Stimulated activated CD8-positive, alpha-beta memory T cell treated with anti-CD3 and anti-CD28 coated beads, Interleukin-7, amount 100 ng/mL, for 4 hours (primary cell): ENCODE results near the gene EPHA3.

Source experiments
- DNase-seq, 2 donors: peaks; one replicate each; pipeline ENCODE4 v3.0.0-alpha.2; 2020; ENCODE audit warnings: low read depth in 2 of 2

Gene EPHA3

DNA sequence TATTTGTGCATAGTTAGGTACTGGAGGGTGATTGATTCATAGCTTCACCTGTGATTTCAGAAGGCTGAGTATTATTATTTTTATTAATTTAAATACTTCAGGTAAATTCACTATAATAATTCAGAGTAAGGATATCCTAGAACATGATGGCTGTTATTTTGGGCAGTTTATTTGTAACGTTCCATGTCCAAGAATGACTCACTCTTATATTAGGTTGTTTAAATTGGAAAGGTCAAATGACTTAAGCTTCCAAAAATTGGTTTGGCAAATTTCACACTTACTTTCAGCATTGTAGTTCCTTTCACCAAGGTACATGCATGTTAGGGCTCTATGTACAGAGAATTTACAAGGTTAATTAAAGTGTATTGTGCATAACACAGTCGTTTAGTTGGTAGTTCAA, 120.2 kb downstream of the EPHA3 start:
- DNase-seq = no peak

DNA sequence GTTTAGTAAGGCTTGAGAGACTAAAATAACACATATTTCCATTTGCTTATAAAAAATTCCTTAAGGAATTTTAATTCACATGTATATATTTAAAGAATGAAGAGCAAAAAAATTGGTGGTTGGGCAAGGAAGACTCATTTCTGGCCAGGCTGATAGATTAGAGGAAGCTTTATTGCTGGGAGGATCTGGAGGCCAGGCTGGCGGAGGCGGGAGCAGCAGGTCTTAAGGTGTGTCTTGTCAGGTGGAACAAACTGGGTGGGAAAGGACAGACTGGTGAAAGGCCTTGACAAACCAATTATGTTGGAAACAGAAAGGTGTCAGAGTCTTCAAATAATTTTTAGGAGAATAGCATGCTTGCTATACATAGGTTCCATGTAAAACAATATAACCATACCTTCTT, 124.7 kb downstream of the EPHA3 start:
- no peak for DNase-seq

DNA sequence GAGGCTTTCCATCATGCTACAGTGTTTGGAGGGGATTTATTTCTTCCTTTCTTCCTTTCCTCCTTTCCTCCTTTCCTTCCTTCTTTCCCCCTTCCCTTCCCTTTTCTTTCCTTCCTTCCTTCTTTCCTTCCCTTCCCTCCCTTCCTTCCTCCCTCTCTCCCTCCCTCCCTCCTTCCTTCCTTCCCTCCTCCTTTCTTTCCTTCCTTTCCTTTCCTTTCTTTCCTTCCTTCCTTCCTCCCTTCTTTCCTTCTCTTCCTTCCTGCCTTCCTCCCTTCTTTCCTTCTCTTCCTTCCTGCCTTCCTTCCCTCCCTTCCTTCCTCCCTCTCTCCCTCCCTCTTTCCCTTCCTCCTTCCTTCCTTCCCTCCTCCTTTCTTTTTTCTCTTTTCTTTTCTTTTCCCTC, 127.2 kb downstream of the EPHA3 start:
- DNase-seq = no peak

DNA sequence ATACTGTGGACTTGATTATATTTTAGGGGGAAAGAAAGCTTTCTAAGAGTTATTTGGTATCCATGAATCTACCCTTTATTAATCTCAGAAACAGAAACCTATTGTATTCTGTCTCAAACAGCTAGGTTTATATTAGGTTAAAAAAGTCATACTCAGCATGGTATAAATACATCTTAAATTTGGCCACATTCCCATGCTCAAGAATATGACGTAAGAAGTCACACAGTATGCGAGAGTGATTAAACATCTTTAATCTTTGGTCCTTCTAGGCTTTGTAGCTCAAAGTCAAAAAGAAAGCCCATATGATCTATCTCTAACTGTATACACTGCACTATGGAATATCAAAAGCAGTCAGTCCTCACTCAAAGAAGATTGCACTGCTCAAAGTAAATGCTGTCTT, 131.4 kb downstream of the EPHA3 start:
- DNase-seq = no peak

DNA sequence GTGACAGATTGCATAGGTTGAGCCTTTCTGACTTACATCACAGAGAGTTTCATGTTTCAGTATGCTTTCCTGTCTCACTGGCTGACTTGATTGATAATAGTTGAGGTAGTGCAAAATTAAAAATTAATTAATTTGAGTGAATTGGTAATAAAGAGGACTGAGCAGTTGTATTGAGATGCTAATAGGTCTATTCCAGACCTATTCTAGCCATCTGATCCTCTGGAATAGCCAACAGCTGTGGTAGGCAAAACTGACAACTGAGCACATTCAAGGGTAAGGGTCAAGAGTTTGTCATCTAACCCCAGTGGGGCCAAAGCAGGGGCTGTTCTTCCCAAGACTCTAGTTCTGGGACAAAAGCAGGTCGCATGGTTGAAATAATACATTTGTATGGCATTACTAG, 132.4 kb downstream of the EPHA3 start:
- DNase-seq = no peak

DNA sequence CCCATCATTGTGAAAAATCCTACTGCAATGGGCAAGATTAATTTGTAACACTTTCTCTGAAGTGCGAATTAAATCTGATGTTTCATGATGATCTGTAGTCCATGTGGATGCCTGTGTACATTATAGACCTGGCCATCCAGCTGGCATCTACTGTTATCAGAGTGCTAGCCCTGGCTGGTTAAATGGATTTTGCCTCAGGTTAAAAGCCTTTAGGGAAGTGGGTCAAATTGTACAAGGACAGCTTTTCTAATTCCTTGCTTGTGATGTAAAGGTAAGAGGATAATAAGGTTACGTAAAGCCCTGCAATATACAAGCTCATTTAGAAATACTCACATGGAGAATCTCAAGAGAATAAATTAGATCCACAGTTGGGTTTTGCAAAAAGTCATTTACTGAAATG, 138.2 kb downstream of the EPHA3 start:
- DNase-seq = no peak

DNA sequence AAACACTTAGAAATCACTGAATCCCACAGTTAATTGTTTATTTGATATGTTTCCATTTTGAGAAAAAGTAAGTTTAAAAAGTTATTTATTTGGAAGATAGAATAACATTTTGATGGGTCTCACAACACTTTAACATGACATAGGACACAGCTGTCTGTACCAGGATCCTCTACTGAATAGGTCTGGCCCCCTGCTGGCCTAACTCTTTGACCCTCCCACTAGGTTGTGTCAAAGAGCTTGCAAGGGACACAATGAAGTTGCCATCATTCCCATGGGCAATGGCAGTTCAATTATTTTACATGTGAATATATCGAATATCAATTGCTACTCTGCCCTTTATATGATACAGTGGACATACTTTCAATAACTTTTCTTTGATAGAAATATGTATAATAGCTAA, 138.9 kb downstream of the EPHA3 start:
- no peak for DNase-seq

DNA sequence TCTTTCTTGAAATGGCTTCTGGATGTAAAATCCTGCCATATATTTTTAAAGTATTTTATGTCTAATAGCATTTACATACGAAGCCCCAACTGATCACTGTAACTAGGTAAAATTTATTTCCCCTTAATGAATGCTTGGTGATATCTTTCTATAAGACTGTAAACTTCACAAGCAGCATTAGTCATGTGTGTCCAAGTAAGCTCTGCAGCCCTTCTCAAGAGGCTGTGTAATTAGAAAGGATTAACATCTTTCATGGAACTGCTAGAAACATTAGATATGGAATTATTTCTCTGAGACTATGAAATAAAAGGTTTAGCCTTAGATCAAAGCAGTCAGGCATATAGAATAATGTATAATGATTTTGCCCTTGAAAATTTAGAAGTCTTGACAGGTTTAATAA, 143.3 kb downstream of the EPHA3 start:
- no peak for DNase-seq

DNA sequence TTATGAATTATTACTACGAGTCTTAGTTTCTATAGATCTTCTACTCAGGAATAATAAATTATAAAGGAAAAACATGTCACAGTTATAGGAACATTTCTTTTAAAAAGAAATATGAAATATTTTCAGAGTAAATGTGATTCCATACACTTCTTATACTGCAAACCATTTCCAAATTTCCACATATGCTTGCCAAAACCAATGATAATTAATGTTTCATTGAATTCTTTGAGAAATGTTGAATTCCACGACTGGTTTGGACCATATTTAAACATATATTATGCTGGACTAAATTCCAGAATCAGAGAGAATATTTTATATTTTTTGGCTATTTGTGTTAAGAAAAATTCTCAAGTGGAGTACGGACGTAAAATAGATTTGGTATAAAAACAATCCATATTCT, 144.6 kb downstream of the EPHA3 start:
- no peak for DNase-seq

DNA sequence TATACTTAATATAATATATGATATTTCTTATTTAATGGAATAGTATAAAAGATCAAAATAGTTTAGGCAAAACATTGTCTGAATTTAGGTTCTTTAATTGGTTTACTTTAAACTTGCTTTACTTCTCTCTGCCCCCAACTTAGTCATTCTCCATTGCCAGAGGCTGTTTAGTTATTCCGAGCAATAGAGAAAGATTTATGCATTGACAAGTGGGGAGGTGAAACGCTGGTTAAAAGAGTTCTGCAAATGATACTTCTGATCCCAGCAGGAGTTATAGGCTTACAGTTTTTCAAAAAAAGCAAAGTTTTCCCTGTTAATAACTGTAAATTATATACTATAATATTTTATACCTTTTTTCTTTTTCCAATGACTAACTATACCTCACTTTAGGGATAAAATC, 145.4 kb downstream of the EPHA3 start:
- no peak for DNase-seq

DNA sequence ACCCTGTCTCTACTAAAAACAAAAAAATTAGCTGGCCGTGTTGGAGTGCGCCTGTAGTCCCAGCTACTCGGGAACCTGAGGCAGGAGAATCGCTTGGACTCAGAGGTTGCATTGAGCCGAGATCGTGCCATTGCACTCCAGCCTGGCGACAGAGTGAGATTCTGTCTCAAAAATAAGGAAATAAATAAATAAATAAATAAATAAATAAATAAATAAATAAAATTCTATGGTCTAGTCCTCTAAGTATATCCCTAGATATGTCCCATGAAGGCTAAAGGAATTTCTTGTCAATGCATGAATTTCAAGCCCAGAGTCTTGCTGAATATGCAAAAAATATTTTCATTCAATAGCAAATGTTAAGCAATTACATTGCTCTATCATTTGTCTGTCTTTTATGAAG, 149.0 kb downstream of the EPHA3 start:
- DNase-seq = no peak

DNA sequence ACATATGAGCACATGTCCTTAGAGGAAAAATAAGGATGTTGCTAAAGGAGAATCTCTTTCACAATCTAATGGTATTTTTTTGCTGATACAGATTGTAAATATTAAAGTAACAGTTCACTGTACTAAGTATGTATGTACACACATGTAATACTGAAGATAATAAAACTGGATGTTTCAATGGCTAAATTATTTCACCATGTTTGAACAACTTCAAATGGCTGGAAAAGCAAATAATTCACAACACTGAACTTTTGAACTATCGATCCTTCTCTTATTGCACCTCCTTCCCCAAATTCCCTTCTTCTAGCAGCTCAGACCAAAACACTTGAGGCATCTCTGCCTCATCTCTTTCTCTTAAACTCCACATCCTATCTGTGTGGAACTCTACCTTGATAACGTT, 149.5 kb downstream of the EPHA3 start:
- DNase-seq = no peak

DNA sequence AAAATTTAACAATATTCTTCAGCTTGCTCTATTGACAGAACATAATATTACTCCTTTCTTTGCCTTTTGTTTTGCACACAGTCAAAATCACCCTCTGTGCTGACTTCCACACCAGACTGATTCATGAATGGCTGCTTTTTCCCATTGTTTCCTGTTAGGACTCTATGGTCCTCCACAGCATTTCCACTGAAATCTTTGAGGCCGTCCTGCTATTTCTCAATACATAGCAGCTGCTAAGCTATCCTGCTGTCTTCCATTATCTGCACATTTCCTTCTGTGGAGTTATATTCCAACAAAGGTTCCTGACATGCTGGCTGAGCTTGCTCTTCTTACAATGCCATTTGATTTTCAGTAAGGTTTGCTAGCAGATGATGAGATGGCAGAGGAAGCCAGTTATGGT, 153.3 kb downstream of the EPHA3 start:
- DNase-seq = no peak

DNA sequence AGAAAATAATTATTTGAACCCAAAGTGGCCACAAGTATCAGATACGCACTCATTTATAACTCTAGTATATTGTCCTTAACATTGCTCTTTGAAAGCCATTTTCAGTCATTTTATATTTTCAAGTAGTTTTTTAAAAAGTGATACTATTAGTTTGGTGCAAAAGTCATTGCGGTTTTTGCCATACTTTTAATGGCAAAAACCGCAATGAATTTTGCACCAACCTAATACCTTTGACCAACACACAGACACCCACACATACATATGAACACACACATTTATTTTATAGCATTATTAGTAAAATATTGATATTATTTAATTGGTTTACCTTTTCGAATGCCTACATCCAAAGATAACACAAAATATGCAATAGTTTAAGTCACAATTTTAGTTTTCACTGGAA, 154.3 kb downstream of the EPHA3 start:
- DNase-seq = no peak

DNA sequence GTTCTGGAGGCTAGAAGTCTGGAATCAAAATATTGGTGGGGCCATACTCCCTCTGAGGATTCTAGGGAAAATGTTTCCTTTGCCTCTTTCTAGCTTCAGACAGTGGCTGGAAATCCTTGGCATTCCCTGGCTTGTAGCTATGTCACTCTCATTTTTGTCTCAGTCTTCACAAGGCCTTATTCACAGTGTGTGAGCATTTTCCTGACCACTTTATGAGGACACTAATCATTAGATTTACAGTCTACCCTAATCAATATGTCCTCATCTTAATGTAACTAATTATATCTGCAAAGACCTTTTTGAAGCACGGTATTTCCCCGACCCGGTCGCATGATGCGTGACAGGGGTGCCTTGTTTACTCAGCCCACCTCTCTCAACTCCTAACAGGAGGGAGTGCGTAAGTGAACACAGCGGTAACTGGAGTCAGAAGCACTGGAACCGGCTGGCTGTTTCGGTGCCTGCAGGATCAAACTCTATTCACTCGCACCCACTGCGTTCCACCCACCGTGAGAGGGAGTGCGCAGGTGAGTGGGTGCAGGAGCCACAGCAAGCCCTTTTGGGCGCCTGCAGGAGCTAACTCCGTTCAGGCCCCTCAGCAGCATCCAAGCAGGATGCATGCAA, 155.0 kb downstream of the EPHA3 start:
- no peak for DNase-seq

DNA sequence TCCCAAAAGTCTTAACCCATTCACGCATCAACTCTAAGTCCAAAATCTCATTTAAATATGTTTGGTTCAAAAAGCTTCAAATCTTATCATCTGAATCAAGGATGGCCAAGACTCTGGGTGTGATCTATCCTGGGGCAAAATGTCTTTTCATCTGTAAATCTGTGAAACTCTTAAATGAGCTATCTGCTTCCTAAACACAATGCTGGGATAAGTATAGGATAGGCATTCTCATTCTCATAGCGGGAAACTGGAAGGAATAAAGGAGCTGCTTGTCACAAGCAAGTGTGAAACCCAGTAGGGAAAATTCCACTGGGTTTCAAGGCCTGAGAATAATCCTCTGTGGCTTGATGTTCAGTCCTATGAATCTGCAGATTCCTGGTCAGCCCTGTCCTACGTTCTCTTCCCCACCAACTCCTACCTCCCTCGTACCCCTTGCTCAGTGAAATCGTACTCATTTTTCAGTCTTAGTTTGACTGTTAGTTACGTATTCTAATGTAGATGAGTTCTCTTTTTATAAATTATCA, 156.7 kb downstream of the EPHA3 start:
- DNase-seq = no peak

DNA sequence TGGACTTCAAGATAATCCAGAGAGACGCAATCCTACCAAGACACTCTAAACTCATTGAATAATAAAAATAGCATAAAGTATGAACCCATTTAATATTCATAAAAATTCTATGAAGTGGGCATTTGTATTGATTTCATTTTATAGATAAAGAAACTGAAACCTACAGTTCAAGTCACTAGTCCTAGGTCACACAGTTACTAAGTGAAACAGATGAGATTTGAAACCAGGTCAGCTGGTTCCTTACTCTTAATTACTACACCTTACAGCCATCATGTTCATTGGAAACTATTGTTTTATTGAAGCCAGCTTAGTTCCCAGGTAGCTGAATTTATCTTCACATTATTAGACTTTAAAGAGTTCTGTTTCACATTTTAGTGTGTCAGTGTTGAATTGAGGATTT, 158.7 kb downstream of the EPHA3 start:
- no peak for DNase-seq

DNA sequence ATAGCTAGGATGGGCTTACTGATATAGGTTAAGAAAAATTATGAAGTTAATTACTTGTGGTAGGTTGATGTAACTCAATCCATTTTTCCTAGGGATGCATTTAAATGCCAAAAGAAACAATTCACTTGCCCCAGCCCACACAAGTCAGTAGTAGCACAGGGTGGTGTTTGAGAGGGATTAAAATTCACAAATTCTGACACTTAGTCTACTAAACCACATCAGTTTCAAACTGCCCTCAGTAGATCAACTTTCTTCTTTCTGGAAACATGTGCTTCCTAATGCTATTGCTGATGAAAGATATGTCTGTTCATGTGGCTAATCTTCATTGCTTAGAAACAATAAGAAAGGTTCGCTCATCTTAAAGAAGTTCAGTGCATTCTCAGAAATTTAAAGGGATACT, 160.6 kb downstream of the EPHA3 start:
- no peak for DNase-seq

DNA sequence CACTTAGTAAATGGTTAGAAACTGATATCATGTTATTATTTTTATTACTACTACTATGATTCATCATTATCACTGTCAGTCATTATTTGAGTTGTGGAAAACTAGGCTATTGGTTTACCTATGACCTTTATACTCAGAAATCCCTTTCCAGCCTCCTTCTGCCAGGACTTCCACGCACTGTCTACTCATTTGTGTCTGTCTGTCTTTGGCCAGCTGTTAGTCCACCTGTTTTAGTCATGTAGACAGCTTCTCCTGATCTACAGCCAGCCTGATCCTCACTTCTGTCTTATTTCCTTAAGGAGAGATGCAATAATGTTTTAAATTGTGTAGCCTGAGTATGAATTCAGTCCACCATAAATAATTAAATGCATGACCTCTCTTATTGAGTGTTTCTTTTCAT, 162.8 kb downstream of the EPHA3 start:
- DNase-seq = no peak

DNA sequence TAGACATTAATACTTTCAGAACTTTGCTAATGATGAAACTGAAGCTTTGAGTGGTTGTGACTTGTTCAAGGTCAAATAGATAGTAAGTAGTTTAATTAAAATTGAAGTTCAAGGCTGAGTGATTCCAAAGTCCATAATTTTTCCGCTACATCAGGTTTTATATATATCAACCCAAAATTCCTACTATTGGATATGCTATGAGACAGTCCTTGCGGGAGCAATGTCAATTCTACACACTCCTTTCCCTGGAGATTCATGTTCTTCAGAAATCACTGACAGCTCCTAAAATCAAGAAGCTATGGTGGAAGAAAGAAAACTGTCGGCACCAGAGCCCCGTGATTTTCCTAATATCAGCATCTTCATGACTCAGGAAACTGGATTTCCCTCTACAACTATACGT, 167.6 kb downstream of the EPHA3 start:
- DNase-seq = no peak

DNA sequence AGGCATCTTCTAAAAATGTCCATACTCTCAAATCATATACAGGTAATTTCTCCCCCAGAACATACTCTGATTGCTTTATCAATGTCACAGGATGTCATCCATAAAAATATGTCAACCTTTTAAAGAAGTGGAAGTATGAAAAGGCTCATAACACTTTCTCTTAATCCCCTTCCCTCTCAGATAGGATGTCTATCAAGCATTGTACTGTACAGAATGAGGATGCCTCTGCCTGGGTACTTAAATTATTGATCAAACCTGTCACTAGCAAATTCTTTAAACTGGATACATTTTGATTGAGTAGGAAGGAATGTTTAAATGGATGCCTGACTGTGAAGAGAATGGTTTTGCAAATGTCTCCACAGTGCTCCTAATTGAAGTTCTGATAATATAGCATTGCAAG, 168.7 kb downstream of the EPHA3 start:
- no peak for DNase-seq

DNA sequence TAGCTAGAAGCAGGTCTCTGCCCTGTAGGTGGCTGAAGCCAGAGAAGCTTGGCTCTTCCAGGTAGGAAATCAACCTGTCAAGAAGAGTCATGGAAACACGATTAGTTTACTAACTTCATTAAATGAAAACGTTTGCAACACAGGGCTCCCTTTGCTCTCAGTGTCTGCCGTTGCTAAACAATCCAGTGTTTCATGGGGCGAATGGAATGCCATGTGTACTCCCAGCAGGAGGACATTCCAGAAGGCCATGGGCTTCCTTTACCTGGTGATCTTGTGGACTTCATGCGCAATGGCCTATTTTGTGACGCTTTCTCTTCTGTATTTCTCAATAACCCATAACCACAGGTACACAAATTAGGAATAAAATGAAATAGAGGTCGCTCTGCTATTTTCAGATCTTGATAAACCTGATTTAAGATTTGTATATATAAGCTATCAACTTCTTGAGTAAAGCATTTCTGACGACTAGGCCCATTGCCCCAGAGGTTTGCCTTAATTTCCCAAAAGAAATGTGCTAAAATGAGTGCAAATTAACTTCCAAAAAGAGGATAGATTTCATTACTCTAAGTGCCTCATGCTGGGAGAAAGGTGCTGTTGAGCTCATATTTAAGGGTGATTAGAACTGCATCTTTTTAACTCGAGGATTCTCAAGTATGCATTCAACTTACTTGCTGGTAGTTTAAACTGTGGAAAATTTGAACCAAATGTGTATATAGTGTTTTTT, 171.0 kb downstream of the EPHA3 start:
- no peak for DNase-seq

DNA sequence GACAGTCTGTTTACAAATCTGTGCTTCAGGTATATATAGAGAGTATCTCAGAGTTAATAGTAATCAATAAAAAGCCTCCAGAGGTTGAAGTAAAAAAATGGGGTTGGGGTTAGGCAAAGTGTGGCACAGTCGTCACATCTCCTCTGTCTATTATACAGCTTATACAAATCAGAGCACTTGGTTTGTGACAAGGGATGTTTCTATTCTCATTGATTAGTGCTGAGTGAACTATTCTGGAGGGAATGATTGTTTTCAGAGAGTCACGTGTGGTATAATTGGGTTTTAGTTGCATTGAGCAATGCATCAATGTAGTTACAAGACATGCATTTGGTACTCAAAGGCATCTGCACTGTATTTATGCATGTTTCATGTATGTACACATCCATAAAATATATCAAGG, 172.9 kb downstream of the EPHA3 start:
- no peak for DNase-seq
